ENCODE data around the gene CPSF4L. TPM values are rescaled to one million over a fixed set of nuclear protein-coding genes. Genes with fewer than 3 reads are reported as not detected.

Gene CPSF4L
- total RNA-seq, 1 donor from 2014 or later = not detected

- H4K20me1 ChIP-seq (ENCODE audit: low read depth) = peaks cover 24% of the 10 kb centered on the region
- H3K79me2 ChIP-seq (ENCODE audit: low read depth) = peaks cover 30% of the 10 kb centered on the region
- TF ChIP-seq CTCF (IDR thresholded peaks at IDR 0.05) (peak; percentile 49), EZH2 (IDR thresholded peaks at IDR 0.05) (no peak)
- no peak overlapping the region for H3K4me2 ChIP-seq
- no peaks in the 10 kb centered on the region for H3K9me3 ChIP-seq (ENCODE audit: low read depth)
- no peak overlapping the region for H3K9ac ChIP-seq
- H3K9me3 Mint-ChIP-seq = no peaks in the 10 kb centered on the region
- H3K4me3 Mint-ChIP-seq = no peak overlapping the region
- H3K27ac ChIP-seq = no peak overlapping the region
- H3K36me3 ChIP-seq = no peaks in the 10 kb centered on the region
- H3K4me3 ChIP-seq = no peak overlapping the region
- no peak overlapping the region for H3K27ac Mint-ChIP-seq
- no peaks in the 10 kb centered on the region for H3K27me3 Mint-ChIP-seq (ENCODE audit: insufficient read depth, low read depth)
- no peaks in the 10 kb centered on the region for H3K4me1 ChIP-seq
- no peak for DNase-seq (ENCODE audit: low spot score)
- peaks cover 5% of the 10 kb centered on the region for H3F3A ChIP-seq (ENCODE audit: low read depth)
- H3K36me3 Mint-ChIP-seq = peaks cover 23% of the 10 kb centered on the region
- H3K27me3 ChIP-seq = no peaks in the 10 kb centered on the region
- no peak overlapping the region for H2AFZ ChIP-seq (replicated peaks)
- no peaks in the 10 kb centered on the region for H3K4me1 Mint-ChIP-seq
These were observed 51.5 kb downstream of the CPSF4L start for GRCh38 chr17:73210002-73210678.

GRCh38 chr17:73209436-73209835 is 52.2 kb downstream of the CPSF4L start:
- no peak overlapping the region for H2AFZ ChIP-seq (replicated peaks)
- no peak overlapping the region for H3K4me2 ChIP-seq
- no peaks in the 10 kb centered on the region for H3K9me3 Mint-ChIP-seq
- H3K27me3 Mint-ChIP-seq (ENCODE audit: insufficient read depth, low read depth) = no peaks in the 10 kb centered on the region
- H3K4me3 Mint-ChIP-seq = no peak overlapping the region
- H3K79me2 ChIP-seq (ENCODE audit: low read depth) = peaks cover 24% of the 10 kb centered on the region
- H3K4me3 ChIP-seq = no peak overlapping the region
- DNase-seq (ENCODE audit: low spot score) = no peak
- H3K9ac ChIP-seq = no peak overlapping the region
- H3K27ac ChIP-seq = no peak overlapping the region
- no peaks in the 10 kb centered on the region for H3K9me3 ChIP-seq (ENCODE audit: low read depth)
- no peaks in the 10 kb centered on the region for H3K27me3 ChIP-seq
- H3K4me1 ChIP-seq = no peaks in the 10 kb centered on the region
- TF ChIP-seq EZH2phosphoT487 (IDR thresholded peaks at IDR 0.05) (no peak), EZH2 (IDR thresholded peaks at IDR 0.05) (no peak), CTCF (IDR thresholded peaks at IDR 0.05) (no peak)
- H3F3A ChIP-seq (ENCODE audit: low read depth) = peaks cover 5% of the 10 kb centered on the region
- peaks cover 24% of the 10 kb centered on the region for H3K36me3 Mint-ChIP-seq
- H4K20me1 ChIP-seq (ENCODE audit: low read depth) = peaks cover 18% of the 10 kb centered on the region
- H3K27ac Mint-ChIP-seq = no peak overlapping the region
- H3K36me3 ChIP-seq = no peaks in the 10 kb centered on the region
- no peaks in the 10 kb centered on the region for H3K4me1 Mint-ChIP-seq

- no peak for DNase-seq (ENCODE audit: low spot score)
- Histone ChIP-seq H3K4me2 (no peak overlapping the region), H4K20me1 (ENCODE audit: low read depth) (peaks cover 16% of the 10 kb centered on the region), H3K27ac (no peak overlapping the region), H3K36me3 (no peaks in the 10 kb centered on the region), H3K9ac (no peak overlapping the region), H2AFZ (replicated peaks) (no peak overlapping the region), H3K4me3 (no peak overlapping the region), H3K27me3 (no peaks in the 10 kb centered on the region), H3F3A (ENCODE audit: low read depth) (peaks cover 5% of the 10 kb centered on the region), H3K79me2 (ENCODE audit: low read depth) (peaks cover 14% of the 10 kb centered on the region), H3K9me3 (ENCODE audit: low read depth) (no peaks in the 10 kb centered on the region), H3K4me1 (no peaks in the 10 kb centered on the region)
- peaks cover 30% of the 10 kb centered on the region for H3K36me3 Mint-ChIP-seq
- H3K4me3 Mint-ChIP-seq = peak overlapping the region; percentile 5
- H3K4me1 Mint-ChIP-seq = no peaks in the 10 kb centered on the region
- H3K27ac Mint-ChIP-seq = no peak overlapping the region
- H3K9me3 Mint-ChIP-seq = no peaks in the 10 kb centered on the region
- no peaks in the 10 kb centered on the region for H3K27me3 Mint-ChIP-seq (ENCODE audit: insufficient read depth, low read depth)
- no peak for TF ChIP-seq CTCF (IDR thresholded peaks at IDR 0.05)
- no peak for TF ChIP-seq EZH2 (IDR thresholded peaks at IDR 0.05)
- TF ChIP-seq EZH2phosphoT487 (IDR thresholded peaks at IDR 0.05) = no peak
These were observed 53.4 kb downstream of the CPSF4L start for GRCh38 chr17:73208139-73208827.

Data from neural progenitor cell (in vitro differentiated cells).